ENCODE measurements around the gene RNU6-1. TPM values are rescaled to one million over a fixed set of nuclear protein-coding genes. Genes with fewer than 3 reads are reported as not detected.

The RNU6-1 gene
- total and polyA plus RNA-seq, 11 donors = not detected

GRCh38 chr15:67796196-67797127 lies 43.4 kb downstream of the RNU6-1 start:
- no peaks in the 10 kb centered on the region for H3K27me3 ChIP-seq
- ATAC-seq (peak; percentile 67 to 86 (median 76)), DNase-seq (peak in 2 of 5 donors; percentile 29 to 59)
- no peak for TF ChIP-seq POLR2A (IDR thresholded peaks at IDR 0.05)
- intact Hi-C loops (cut with DNase I) = no loop called here
- 43 to 71% (median 55%) methylated on average over 4 of the region's 4 CpGs for WGBS, 4 donors
- H3K36me3 ChIP-seq = no peaks in the 10 kb centered on the region
- peaks cover 0 to 21% (median 0%) of the 10 kb centered on the region in 12 donors for H3K9me3 ChIP-seq
- peak overlapping the region in 3 of 12 donors; percentile 17 to 28 (median 20) for H3K27ac ChIP-seq
- peaks cover 0 to 11% (median 1%) of the 10 kb centered on the region in 12 donors for H3K4me1 ChIP-seq
- no peak overlapping the region for H3K4me3 ChIP-seq

GRCh38 chr15:67794832-67795574 lies 44.8 kb downstream of the RNU6-1 start:
- DNase-seq (no peak), ATAC-seq (no peak)
- Histone ChIP-seq H3K4me1 (peaks cover 0 to 11% (median 1%) of the 10 kb centered on the region in 12 donors), H3K4me3 (no peak overlapping the region), H3K36me3 (no peaks in the 10 kb centered on the region), H3K27me3 (no peaks in the 10 kb centered on the region), H3K27ac (no peak overlapping the region), H3K9me3 (peaks cover 0 to 21% (median 0%) of the 10 kb centered on the region in 12 donors)
- intact Hi-C loops (cut with DNase I) = no loop called here
- TF ChIP-seq POLR2A (IDR thresholded peaks at IDR 0.05) (no peak), CTCF (IDR thresholded peaks at IDR 0.05) (no peak)
- WGBS, 4 donors = 69 to 77% (median 73%) methylated on average over 4 of the region's 4 CpGs

GRCh38 chr15:67792250-67792942 lies 47.4 kb downstream of the RNU6-1 start:
- TF ChIP-seq POLR2A (IDR thresholded peaks at IDR 0.05) (no peak), CTCF (IDR thresholded peaks at IDR 0.05) (no peak)
- Histone ChIP-seq H3K27me3 (no peaks in the 10 kb centered on the region), H3K36me3 (no peaks in the 10 kb centered on the region), H3K9me3 (peaks cover 0 to 21% (median 0%) of the 10 kb centered on the region in 12 donors), H3K4me1 (peaks cover 0 to 11% (median under 1%) of the 10 kb centered on the region in 12 donors), H3K27ac (no peak overlapping the region), H3K4me3 (no peak overlapping the region)
- WGBS, 4 donors = 84 to 96% (median 92%) methylated on average over 8 of the region's 8 CpGs
- intact Hi-C loops (cut with DNase I) = no loop called here
- DNase-seq = no peak
- ATAC-seq = no peak

DNA sequence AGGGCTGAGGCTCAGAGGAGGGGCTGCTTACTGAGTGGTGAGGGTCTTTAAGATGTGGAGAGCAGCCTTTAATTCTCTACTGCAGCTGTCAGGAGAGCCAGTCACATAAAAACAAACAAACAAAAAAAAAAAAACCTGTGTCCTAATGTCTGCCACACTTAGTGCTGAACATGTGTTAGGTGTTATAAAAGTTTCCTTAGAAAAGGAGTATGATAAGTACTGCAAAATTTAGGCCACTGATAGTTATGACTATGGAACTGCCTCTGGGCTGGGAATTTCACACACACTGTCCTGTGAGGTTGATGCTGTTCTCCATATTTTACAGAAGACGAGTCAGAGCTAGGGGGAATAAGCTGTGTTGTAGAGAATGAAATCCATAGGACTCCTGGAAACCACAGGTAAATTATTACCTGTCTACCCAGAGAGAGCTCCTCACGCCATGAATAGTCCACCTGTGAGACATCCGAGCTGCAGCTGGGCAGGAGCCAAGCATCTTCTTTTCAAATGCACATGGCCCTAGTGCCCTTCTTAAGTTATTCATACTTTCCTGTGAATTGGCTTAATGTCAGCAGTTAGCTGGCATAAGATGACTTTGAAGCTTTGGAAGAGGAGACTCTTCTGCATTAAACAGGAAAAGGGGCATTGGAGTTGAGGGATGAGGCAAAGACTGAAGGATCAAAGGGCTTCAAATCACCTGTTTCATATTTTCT lies 49.1 kb downstream of the RNU6-1 start:
- WGBS, 4 donors = 94 to 98% (median 95%) methylated on average over 3 of the region's 3 CpGs
- Histone ChIP-seq H3K27me3 (no peaks in the 10 kb centered on the region), H3K9me3 (peaks cover 0 to 20% (median 0%) of the 10 kb centered on the region in 12 donors), H3K4me1 (no peaks in the 10 kb centered on the region), H3K36me3 (no peaks in the 10 kb centered on the region), H3K4me3 (no peak overlapping the region), H3K27ac (no peak overlapping the region)
- no peak for DNase-seq
- ATAC-seq = no peak
- TF ChIP-seq POLR2A (IDR thresholded peaks at IDR 0.05) (no peak), CTCF (IDR thresholded peaks at IDR 0.05) (no peak)
- intact Hi-C loops (cut with DNase I) = no loop called here
